Endothelial cell of umbilical vein (primary cell): ENCODE data around the gene A1BG.

ENCODE experiments used
- EZH2 ChIP-seq: IDR thresholded peaks from 2 replicates; pipeline ENCODE4 v1.6.1; 2012; ENCODE audit warnings: borderline replicate concordance, low read depth, mild to moderate bottlenecking, moderate library complexity, low read length, inconsistent platforms; ENCODE audit not compliant: severe bottlenecking
- POLR2A ChIP-seq: IDR thresholded peaks from 2 replicates; pipeline ENCODE4 v1.6.1; 2012; ENCODE audit warnings: low read depth, mild to moderate bottlenecking, control low read depth, low read length
- POLR2AphosphoS5 ChIP-seq: IDR thresholded peaks from 2 replicates; pipeline ENCODE4 v1.6.1; 2012; ENCODE audit warnings: low read depth, mild to moderate bottlenecking, control low read depth, low read length, moderate library complexity; ENCODE audit not compliant: insufficient read depth
- TF ChIP-seq, protein P1 (sequence below), 2 donors: IDR thresholded peaks; 1 replicate in 1 of 2; 2 replicates in 1 of 2; pipeline ENCODE4 v1.5.1; 2011; ENCODE audit warnings: low read length in 2 of 2, mild to moderate bottlenecking in 2 of 2, moderate library complexity in 2 of 2, control low read depth in 1 of 2, inconsistent platforms in 1 of 2, low read depth in 1 of 2; ENCODE audit not compliant: insufficient read depth in 1 of 2; ENCODE audit errors: extremely low read depth in 1 of 2
- TF ChIP-seq, protein P2 (sequence below): IDR thresholded peaks from 2 replicates; pipeline ENCODE4 v1.6.1; 2011; ENCODE audit not compliant: insufficient read depth, insufficient read length

DNA sequence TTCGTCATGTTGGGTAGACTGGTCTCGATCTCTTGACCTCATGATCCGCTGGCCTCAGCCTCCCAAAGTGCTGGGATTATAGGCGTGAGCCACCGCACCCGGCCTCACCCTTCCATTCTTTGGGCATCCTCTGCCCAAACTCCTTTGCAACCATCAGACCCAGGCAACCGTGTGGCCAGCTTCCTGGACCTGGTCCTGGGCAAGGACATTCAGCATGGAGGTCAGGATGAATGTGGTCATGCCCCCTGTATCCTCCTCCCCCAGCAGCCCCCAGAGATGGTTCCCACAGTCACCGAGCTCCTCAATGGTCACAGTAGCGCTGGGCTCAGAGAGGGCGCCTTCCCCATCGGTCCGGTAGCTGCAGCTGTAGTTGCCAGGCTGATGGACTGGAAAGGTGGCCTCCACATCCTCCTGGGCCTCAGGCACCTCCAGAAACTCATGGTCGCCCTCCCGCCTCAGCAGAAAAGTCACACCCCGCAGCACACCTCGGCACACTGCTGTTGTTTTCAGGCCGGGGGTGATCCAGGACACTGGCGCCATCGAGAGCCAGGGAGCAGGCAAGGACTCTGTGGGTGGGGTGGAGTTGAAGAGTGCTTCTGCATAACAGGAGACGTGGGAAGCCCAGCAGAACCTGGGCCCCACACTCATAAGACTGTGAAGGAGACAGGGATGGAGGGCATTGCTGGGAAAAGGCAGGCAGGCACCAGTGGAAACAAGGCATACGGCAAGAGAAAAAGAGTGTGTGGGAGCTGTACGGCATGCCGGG, 1.1 kb downstream of the A1BG start:
- TF ChIP-seq, protein P1, sequence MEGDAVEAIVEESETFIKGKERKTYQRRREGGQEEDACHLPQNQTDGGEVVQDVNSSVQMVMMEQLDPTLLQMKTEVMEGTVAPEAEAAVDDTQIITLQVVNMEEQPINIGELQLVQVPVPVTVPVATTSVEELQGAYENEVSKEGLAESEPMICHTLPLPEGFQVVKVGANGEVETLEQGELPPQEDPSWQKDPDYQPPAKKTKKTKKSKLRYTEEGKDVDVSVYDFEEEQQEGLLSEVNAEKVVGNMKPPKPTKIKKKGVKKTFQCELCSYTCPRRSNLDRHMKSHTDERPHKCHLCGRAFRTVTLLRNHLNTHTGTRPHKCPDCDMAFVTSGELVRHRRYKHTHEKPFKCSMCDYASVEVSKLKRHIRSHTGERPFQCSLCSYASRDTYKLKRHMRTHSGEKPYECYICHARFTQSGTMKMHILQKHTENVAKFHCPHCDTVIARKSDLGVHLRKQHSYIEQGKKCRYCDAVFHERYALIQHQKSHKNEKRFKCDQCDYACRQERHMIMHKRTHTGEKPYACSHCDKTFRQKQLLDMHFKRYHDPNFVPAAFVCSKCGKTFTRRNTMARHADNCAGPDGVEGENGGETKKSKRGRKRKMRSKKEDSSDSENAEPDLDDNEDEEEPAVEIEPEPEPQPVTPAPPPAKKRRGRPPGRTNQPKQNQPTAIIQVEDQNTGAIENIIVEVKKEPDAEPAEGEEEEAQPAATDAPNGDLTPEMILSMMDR (IDR thresholded peaks at IDR 0.05; ENCODE audit: extremely low read depth in 1 of 2, insufficient read depth in 1 of 2, low read depth in 1 of 2, low read length in 2 of 2): no peak
- TF ChIP-seq POLR2AphosphoS5 (no peak), EZH2 (no peak), POLR2A (no peak)
- TF ChIP-seq, protein P2, sequence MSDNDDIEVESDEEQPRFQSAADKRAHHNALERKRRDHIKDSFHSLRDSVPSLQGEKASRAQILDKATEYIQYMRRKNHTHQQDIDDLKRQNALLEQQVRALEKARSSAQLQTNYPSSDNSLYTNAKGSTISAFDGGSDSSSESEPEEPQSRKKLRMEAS: no peak
